HG03432 (cell line): Measurements from ENCODE around the gene PPP1R26.
"Not testable (repeated sequence)": the region's sequence is repeated elsewhere in the genome, so short reads cannot be mapped to it uniquely, and the experiment has no call there.

ENCODE experiments used
- ATAC-seq: cut with Tn5 transposase; IDR thresholded peaks from one replicate; pipeline ENCODE4 v1.9.1; 2021; ENCODE audit warnings: mild to moderate bottlenecking, moderate library complexity; ENCODE audit not compliant: unreplicated experiment

Gene PPP1R26

DNA sequence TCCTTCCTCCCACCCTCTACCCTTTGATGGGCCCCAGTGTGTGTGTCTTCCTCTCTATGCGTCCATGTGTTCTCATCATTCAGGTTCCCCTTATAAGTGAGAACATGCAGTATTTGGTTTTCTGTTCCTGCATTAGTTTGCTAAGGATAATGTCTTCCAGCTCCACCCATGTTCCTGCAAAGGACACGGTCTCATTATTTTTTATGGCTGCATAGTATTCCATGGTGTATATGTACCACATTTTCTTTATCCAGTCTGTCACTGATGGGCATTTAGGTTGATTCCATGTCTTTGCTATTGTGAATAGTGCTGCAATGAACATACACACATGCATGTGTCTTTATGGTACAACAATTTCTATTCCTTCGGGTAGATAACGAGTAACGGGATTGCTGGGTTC lies 21.1 kb upstream of the PPP1R26 start:
- ATAC-seq, result not testable (repeated sequence)

DNA sequence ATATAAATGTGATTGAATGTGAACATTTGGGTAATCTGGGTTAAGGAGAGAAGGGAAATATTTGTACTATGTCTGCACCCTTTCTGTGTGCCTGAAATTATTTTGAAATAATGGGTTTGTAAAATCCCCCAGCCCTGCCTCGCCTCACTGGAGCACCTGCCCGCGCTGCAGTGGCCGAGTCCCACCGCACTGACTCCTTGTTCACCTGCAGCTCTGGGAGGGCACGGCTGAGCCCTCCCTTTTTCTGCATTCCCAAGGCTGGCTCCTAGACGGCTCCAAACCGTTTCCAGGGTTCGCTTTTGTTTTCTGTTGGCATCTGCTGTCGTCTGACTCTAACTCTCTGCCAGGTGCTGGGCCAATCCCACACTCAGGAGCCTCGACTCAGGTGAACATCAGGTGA lies 17.6 kb upstream of the PPP1R26 start:
- ATAC-seq, result no peak

DNA sequence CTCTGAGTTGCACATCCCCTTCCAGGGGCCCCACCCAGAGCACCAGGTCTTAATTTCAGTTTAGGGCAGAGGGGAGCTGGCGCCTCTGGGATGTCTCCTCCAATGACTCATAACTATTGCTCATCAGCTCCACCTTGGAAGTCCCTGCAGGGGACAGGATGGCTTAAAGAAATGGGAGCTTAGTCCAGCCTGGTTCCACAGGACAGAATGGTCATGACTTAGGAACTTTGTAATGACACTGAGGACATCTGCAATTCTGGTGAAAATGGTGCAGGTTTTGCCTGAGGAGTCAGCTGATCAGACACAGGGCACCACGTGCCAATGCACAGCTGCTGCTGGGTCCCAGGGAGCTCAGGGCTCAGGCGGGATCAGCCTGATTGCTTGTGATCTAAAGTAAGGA lies 16.4 kb upstream of the PPP1R26 start:
- ATAC-seq, result no peak

DNA sequence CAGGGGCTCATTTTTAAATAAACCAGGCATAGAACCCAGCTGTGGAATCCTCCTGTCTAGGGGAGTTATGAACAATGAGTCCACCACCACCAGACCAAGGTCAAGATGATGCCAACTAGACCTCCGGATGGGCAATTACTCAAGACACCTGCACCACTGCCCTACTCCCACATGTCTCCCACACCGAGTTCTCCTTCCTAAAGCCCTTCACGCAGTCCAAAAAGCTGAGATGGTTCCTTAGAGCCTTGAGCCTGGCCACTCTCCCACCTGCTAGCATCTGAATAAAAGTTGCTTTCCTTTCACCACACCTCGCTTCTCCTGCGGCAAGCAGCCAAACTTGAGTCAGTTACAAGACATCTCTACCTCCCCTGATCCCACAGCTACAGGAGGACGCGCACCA lies 15.4 kb upstream of the PPP1R26 start:
- ATAC-seq, result no peak

GRCh38 chr9:135468854-135469521 lies 10.6 kb upstream of the PPP1R26 start:
- ATAC-seq, result no peak

DNA sequence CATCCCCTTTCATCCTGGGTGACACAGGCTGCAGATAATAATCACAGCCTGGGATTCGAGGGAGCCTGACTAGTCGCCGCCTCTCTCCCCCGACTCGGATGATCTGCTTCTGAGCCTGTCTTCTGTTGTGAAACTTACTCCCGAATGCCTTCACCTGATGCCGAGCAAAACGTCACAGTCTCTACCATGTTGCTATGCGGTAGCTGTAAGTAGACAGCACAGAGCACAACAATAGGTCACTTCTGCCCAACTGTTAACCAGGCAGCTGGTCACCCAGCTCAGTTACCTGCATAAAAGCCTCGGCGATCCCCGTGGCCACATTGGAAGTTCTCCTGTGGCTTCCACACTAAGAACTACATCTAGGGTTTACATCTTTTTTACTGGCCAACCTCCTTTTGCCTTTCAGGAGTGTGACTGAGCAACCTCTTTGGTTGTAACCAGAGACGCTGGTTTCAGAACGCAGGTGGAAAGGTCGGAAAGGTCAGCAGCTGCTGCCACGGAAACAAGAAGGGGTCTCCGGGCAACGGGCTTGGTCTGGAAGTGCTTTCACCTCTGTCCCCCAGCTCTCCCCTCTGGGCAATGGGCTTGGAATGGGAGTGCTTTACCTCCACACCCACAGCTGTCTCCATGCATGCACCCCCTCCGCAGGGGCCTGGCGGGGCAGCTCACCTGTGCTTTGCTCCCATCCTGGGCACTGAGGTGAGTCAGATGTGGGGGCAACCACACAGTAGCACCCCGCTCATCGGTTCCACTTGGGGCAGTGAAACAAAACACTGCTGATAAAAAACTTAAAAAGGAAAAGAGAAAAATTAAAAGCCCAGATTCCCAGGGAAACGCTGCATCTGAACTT lies 7.6 kb upstream of the PPP1R26 start:
- ATAC-seq, result no peak

GRCh38 chr9:135473972-135474543 lies 5.5 kb upstream of the PPP1R26 start:
- no peak for ATAC-seq

DNA sequence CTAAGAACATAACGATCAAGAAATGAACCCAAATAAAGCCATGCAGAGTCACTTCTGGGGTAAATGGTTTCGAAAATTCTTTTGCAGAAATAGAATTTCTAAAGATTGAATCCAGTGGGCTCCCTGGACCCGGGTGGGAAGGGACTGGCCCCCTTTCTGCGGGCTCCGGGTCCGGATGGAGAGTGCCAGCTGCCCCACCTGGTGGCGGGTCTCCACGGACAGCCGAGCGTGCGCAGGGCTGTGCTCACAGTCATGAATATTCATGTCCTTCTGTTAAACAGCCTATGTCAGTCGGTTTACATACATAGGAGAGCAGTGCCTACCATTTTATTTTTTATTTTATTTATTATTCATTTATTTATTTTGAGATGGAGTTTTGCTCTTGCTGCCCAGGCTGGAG lies 4.7 kb upstream of the PPP1R26 start:
- no peak for ATAC-seq

DNA sequence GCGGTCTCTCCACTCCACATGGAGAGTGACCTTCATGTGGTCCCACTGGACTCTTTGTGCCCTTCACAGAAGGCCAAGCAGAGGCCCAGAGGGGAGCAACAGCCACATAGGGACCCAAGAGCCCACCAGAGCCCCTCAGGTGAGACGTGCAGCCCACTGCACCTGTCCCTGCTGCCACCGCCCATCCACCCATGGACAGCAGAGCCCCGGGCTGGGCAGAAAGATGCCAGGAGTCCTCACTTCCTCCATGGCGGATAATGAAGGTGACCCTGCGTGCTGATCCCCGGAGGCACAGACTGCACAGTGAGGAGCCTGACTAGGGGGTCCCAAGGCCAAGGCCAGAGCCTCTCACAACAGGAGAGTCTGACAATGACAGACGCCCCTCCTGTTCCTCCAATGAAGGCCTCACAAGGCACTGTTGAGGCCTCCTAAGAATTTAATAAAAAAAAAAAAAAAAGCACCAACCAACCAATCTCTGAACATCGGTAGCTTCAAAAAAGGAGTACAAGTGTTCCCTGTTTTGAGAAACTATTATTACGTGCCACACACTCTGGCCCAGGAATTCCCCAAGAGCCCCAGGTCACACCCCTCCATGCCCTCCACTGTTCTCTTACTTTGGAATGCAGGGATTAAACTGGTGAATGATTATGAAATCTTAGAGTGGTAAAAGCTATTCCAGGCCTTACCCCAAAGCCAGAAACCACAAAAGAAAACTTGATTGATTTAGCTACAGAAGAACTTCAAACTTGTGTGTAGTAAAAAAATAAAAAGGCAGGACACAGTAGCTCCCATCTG lies 2.8 kb upstream of the PPP1R26 start:
- no peak for ATAC-seq

- no peak for ATAC-seq
These were observed 1.4 kb upstream of the PPP1R26 start for GRCh38 chr9:135478191-135478590.

GRCh38 chr9:135478829-135479468 lies 633 bp upstream of the PPP1R26 start:
- ATAC-seq, result no peak

- ATAC-seq, result no peak
These were observed 723 bp downstream of the PPP1R26 start for GRCh38 chr9:135480071-135480939.

GRCh38 chr9:135480940-135481310 lies 1.3 kb downstream of the PPP1R26 start:
- ATAC-seq, result no peak

DNA sequence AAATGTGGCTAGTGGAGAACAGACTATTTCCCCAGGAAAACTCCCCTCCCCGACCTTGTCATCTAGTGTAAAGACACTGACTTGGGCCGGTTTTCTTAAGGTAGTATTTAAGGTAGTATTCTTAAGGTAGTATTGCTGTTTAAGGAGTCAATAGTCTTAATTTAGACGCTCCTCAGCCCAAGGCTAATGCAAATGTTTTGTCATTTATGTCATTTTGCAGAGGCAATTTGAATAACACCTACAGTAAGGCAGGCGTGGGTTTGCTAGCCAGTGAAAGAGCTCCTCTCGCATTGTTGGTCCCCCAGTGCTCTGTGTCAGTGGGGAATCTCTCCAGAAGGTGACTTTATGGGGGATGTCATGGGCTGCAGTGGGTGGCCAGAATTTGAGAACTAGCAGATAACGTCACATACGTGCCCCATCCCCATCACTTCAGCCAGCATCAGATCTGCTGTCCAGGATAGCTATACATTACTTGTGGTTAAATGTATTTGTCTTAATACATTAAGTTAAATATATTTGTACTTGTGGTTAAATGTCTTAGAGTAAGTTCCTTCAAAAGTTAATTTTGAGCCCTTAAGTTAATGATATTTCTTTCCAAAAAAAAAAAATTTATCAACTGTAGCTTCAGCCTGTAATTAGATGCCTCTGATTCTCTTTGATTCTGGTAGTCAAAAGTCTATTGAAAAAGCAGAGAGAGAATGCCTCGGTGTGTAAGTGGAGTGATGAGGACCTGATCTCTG lies 2.6 kb downstream of the PPP1R26 start:
- ATAC-seq, result no peak

- no peak for ATAC-seq
These were observed 5.1 kb downstream of the PPP1R26 start for GRCh38 chr9:135484460-135485277.

GRCh38 chr9:135485385-135485784 lies 5.8 kb downstream of the PPP1R26 start:
- no peak for ATAC-seq

- no peak for ATAC-seq
These were observed 6.2 kb downstream of the PPP1R26 start for GRCh38 chr9:135485832-135486231.
